B cell (primary cell): ENCODE measurements around the gene ASB18. TPM values are rescaled to one million over a fixed set of nuclear protein-coding genes. Genes with fewer than 3 reads are reported as not detected.

Source experiments
- ATAC-seq: fragments of 200-7000 bp; cut with Tn5 transposase; one replicate; pipeline ENCODE4 v1.10.0; 2021; ENCODE audit warnings: low read depth, mild to moderate bottlenecking, moderate number of reproducible peaks, moderate library complexity
- CTCF ChIA-PET: fragments of 350-600 bp; sonication (Branson Sonifier 250); formaldehyde crosslinking; loops from one replicate; lab custom pipeline; 2021; ENCODE audit warnings: antibody characterized with exemption, inconsistent platforms; lab: Charles Lee
- POLR2A ChIA-PET: fragments of 350-600 bp; sonication (Branson Sonifier 250); formaldehyde crosslinking; loops from one replicate; lab custom pipeline; 2021; ENCODE audit warnings: antibody characterized with exemption; lab: Charles Lee
- DNase-seq: peaks from one replicate; pipeline ENCODE4 v3.0.0; 2013
- H2AFZ ChIP-seq: 2 replicates; pipeline ENCODE4 v1.6.1; 2012; ENCODE audit warnings: mild to moderate bottlenecking, low read depth, low read length; ENCODE audit not compliant: insufficient read depth, poor library complexity, severe bottlenecking
- H3K27ac ChIP-seq, 2 donors: 1 replicate in 1 of 2; 2 replicates in 1 of 2; pipeline ENCODE4 v1.5.1; 2012 to 2013; ENCODE audit warnings: low read length in 2 of 2, mild to moderate bottlenecking in 2 of 2, moderate library complexity in 1 of 2
- H3K27me3 ChIP-seq, 4 experiments: fragments of 200-600 bp in 1 of 4; sonication (generic) in 1 of 4; replicated peaks in 1 of 4; 1 replicate in 2 of 4; 2 replicates in 2 of 4; pipeline versions ENCODE4 v1.6.1 to v1.7.0; 2013 to 2016; ENCODE audit warnings: low read length in 3 of 4, mild to moderate bottlenecking in 2 of 4, mixed read lengths in 1 of 4, moderate library complexity in 1 of 4; ENCODE audit not compliant: insufficient read depth in 4 of 4, control insufficient read depth in 3 of 4; ENCODE audit errors: control extremely low read depth in 1 of 4
- H3K36me3 ChIP-seq, 2 experiments: replicated peaks in 1 of 2; 1 replicate in 1 of 2; 2 replicates in 1 of 2; pipeline versions ENCODE4 v1.6.1 to v1.7.1; 2013; ENCODE audit warnings: low read length in 1 of 2; ENCODE audit not compliant: insufficient read depth in 2 of 2, control insufficient read depth in 1 of 2; ENCODE audit errors: control extremely low read depth in 1 of 2, extremely low read depth in 1 of 2
- H3K4me1 ChIP-seq, 2 donors: fragments of 200-600 bp in 1 of 2; sonication (generic) in 1 of 2; 1 replicate in 1 of 2; 2 replicates in 1 of 2; pipeline versions ENCODE4 v1.5.1 to v1.6.1; 2013 to 2017; ENCODE audit warnings: low read length in 2 of 2; ENCODE audit not compliant: control insufficient read depth in 2 of 2, insufficient read depth in 2 of 2
- H3K4me2 ChIP-seq: replicated peaks from 2 replicates; pipeline ENCODE3; 2012; ENCODE audit warnings: mild to moderate bottlenecking, low read depth, low read length; ENCODE audit not compliant: poor library complexity, severe bottlenecking
- H3K4me3 ChIP-seq, 5 experiments: fragments of 200-600 bp in 1 of 5; sonication (generic) in 1 of 5; 1 replicate in 3 of 5; 2 replicates in 2 of 5; pipeline versions ENCODE4 v1.5.1 to v1.7.0; 2011 to 2016; ENCODE audit warnings: low read length in 4 of 5, mild to moderate bottlenecking in 4 of 5, low read depth in 2 of 5, control low read depth in 1 of 5, moderate library complexity in 1 of 5; ENCODE audit not compliant: insufficient read depth in 1 of 5; ENCODE audit errors: control extremely low read depth in 1 of 5, extremely low read depth in 1 of 5
- H3K79me2 ChIP-seq: fragments of 200-600 bp; sonication (generic); one replicate; pipeline ENCODE4 v1.6.0; 2016; ENCODE audit warnings: low read length; ENCODE audit not compliant: control insufficient read depth, insufficient read depth
- H3K9ac ChIP-seq: fragments of 200-600 bp; sonication (generic); 2 replicates; pipeline ENCODE4 v1.6.1; 2017; ENCODE audit warnings: mild to moderate bottlenecking, low read length, moderate library complexity
- H3K9me3 ChIP-seq, 3 donors: one replicate each; pipeline versions ENCODE4 v1.6.1 to v1.7.1; 2013; ENCODE audit warnings: low read length in 2 of 3; ENCODE audit not compliant: control insufficient read depth in 2 of 3, insufficient read depth in 1 of 3; ENCODE audit errors: control extremely low read depth in 1 of 3
- H4K20me1 ChIP-seq: 2 replicates; pipeline ENCODE4 v1.6.0; 2012; ENCODE audit warnings: mild to moderate bottlenecking, low read length; ENCODE audit not compliant: insufficient read depth, control insufficient read depth, poor library complexity, severe bottlenecking
- H3K27ac Mint-ChIP-seq: one replicate; pipeline ENCODE4 v1.8.0; 2021; ENCODE audit warnings: mixed read lengths
- H3K27me3 Mint-ChIP-seq: one replicate; pipeline ENCODE4 v1.8.0; 2021; ENCODE audit warnings: mixed read lengths
- H3K4me1 Mint-ChIP-seq: one replicate; pipeline ENCODE4 v1.8.0; 2021; ENCODE audit warnings: mixed read lengths
- H3K4me3 Mint-ChIP-seq: one replicate; pipeline ENCODE4 v1.8.0; 2021; ENCODE audit warnings: mixed read lengths
- H3K9me3 Mint-ChIP-seq: one replicate; pipeline ENCODE4 v1.8.0; 2022; ENCODE audit warnings: mixed read lengths; ENCODE audit not compliant: insufficient read depth
- CTCF ChIP-seq: fragments of 200-600 bp; IDR thresholded peaks from one replicate; pipeline ENCODE4 v1.8.0; 2022; ENCODE audit warnings: antibody characterized with exemption, mild to moderate bottlenecking
- EZH2 ChIP-seq: IDR thresholded peaks from 2 replicates; pipeline ENCODE4 v1.6.1; 2012; ENCODE audit warnings: borderline replicate concordance, low read depth, mild to moderate bottlenecking, moderate library complexity, low read length; ENCODE audit not compliant: insufficient read depth, poor library complexity, severe bottlenecking
- WGBS: methylation state at CpG from one replicate; pipeline ENCODE4 v1.1.5; 2013; ENCODE audit warnings: missing lambda C conversion rate; ENCODE audit not compliant: insufficient coverage; 5-methylcytosine and 5-hydroxymethylcytosine counted together
- intact Hi-C: fragments of 100-400 bp; cut with micrococcal nuclease; formaldehyde crosslinking; loops from one replicate; pipeline ENCODE4 v1.10.0; 2022
- polyA plus RNA-seq: library from polyadenylated mRNA; depleted of rRNA; stranded (reverse); fragments of >200 nt; gene quantifications from 2 replicates; pipeline ENCODE4 v1.2.3, GENCODE V29; 2012
- total RNA-seq, 2 donors: library from RNA; stranded (reverse); fragments of 120-200 nt in 1 of 2; gene quantifications; 1 replicate in 1 of 2; 2 replicates in 1 of 2; pipeline versions ENCODE4 v1.2.3 to v1.2.4, GENCODE V29; 2013 to 2022

ASB18 gene
- total and polyA plus RNA-seq, 2 donors (not counting 1 experiment from before 2014, with no cell fraction given), result not detected

GRCh38 chr2:236164201-236164924 lies 99.8 kb downstream of the ASB18 start:
- Histone ChIP-seq H4K20me1 (no peaks in the 10 kb centered on the region), H3K9me3 (peaks cover 0 to 28% (median 0%) of the 10 kb centered on the region in 3 donors), H3K4me2 (no peak overlapping the region), H3K27me3 (peaks cover 0 to 70% (median 27%) of the 10 kb centered on the region in 4 experiments), H3K36me3 (no peaks in the 10 kb centered on the region), H2AFZ (peak overlapping the region; percentile 22), H3K4me3 (no peak overlapping the region), H3K4me1 (peaks cover 0 to 12% of the 10 kb centered on the region in 2 donors), H3K9ac (no peak overlapping the region), H3K79me2 (no peaks in the 10 kb centered on the region), H3K27ac (no peak overlapping the region)
- POLR2A ChIA-PET, result no interaction called here
- peaks cover 39% of the 10 kb centered on the region for H3K27me3 Mint-ChIP-seq
- no peak for TF ChIP-seq EZH2
- TF ChIP-seq CTCF, result no peak
- CTCF ChIA-PET, result no interaction called here
- intact Hi-C loops, result no loop called here
- no peak overlapping the region for H3K27ac Mint-ChIP-seq
- H3K9me3 Mint-ChIP-seq, result no peaks in the 10 kb centered on the region
- peaks cover 10% of the 10 kb centered on the region for H3K4me1 Mint-ChIP-seq
- 7% methylated on average over 64 of the region's 67 CpGs for WGBS
- ATAC-seq, result no peak
- no peak for DNase-seq
- no peak overlapping the region for H3K4me3 Mint-ChIP-seq

GRCh38 chr2:236163471-236164200 lies 100.6 kb downstream of the ASB18 start:
- Mint-ChIP-seq H3K9me3 (no peaks in the 10 kb centered on the region), H3K27me3 (peaks cover 33% of the 10 kb centered on the region), H3K4me1 (peaks cover 10% of the 10 kb centered on the region), H3K4me3 (no peak overlapping the region), H3K27ac (no peak overlapping the region)
- no peak overlapping the region for H3K4me3 ChIP-seq
- ChIA-PET POLR2A (no interaction called here), CTCF (no interaction called here)
- H4K20me1 ChIP-seq, result no peaks in the 10 kb centered on the region
- H3K79me2 ChIP-seq, result no peaks in the 10 kb centered on the region
- no peak for TF ChIP-seq EZH2
- TF ChIP-seq CTCF, result no peak
- intact Hi-C loops, result no loop called here
- H2AFZ ChIP-seq, result peak overlapping the region; percentile 22
- peaks cover 0 to 68% (median 23%) of the 10 kb centered on the region in 4 experiments for H3K27me3 ChIP-seq
- no peaks in the 10 kb centered on the region for H3K36me3 ChIP-seq
- peaks cover 0 to 12% of the 10 kb centered on the region in 2 donors for H3K4me1 ChIP-seq
- peaks cover 0 to 25% (median 0%) of the 10 kb centered on the region in 3 donors for H3K9me3 ChIP-seq
- H3K9ac ChIP-seq, result no peak overlapping the region
- no peak overlapping the region for H3K27ac ChIP-seq
- 13% methylated on average over 54 of the region's 59 CpGs for WGBS
- DNase-seq, result no peak
- H3K4me2 ChIP-seq, result no peak overlapping the region
- ATAC-seq, result no peak
